ENCODE measurements around the gene KLHL17.
"Not testable (repeated sequence)": the region's sequence is repeated elsewhere in the genome, so short reads cannot be mapped to it uniquely, and the experiment has no call there.

Gene KLHL17

GRCh38 chr1:970242-970972 is 10.0 kb downstream of the KLHL17 start:
- DNase-seq: no peak

- no peak for DNase-seq
These were observed 10.8 kb downstream of the KLHL17 start for GRCh38 chr1:970973-971730.

GRCh38 chr1:971751-972506 is 11.5 kb downstream of the KLHL17 start:
- no peak for DNase-seq

- DNase-seq: no peak
These were observed 12.5 kb downstream of the KLHL17 start for GRCh38 chr1:972726-973458.

- no peak for DNase-seq
These were observed 13.3 kb downstream of the KLHL17 start for GRCh38 chr1:973459-974292.

GRCh38 chr1:974293-974640 is 13.9 kb downstream of the KLHL17 start:
- no peak for DNase-seq

- DNase-seq: no peak
These were observed 14.4 kb downstream of the KLHL17 start for GRCh38 chr1:974687-975328.

- DNase-seq: no peak
These were observed 15.0 kb downstream of the KLHL17 start for GRCh38 chr1:975365-975764.

- peak; percentile 41 for DNase-seq
These were observed 15.7 kb downstream of the KLHL17 start for GRCh38 chr1:975896-976683.

GRCh38 chr1:976791-977190 is 16.4 kb downstream of the KLHL17 start:
- DNase-seq: not testable (repeated sequence)

GRCh38 chr1:978069-978834 is 17.9 kb downstream of the KLHL17 start:
- no peak for DNase-seq

GRCh38 chr1:978835-979743 is 18.7 kb downstream of the KLHL17 start:
- DNase-seq: no peak

GRCh38 chr1:979744-980072 is 19.3 kb downstream of the KLHL17 start:
- DNase-seq: no peak

GRCh38 chr1:980137-980571 is 19.8 kb downstream of the KLHL17 start:
- DNase-seq: no peak

- DNase-seq: no peak
These were observed 20.4 kb downstream of the KLHL17 start for GRCh38 chr1:980602-981395.

GRCh38 chr1:981491-981954 is 21.1 kb downstream of the KLHL17 start:
- no peak for DNase-seq

GRCh38 chr1:981955-982558 is 21.7 kb downstream of the KLHL17 start, which contains the start of gene PERM1:
PERM1 (minus strand) TSS chr1:982093; CDS start chr1:981029, 1,064 bp downstream.
- no peak for DNase-seq

All from fibroblast of skin of abdomen (primary cell).